Sciatic nerve (tissue), 2 donors: ENCODE data around the gene PSMF1. TPM values are rescaled to one million over a fixed set of nuclear protein-coding genes. Genes with fewer than 3 reads are reported as not detected.

Source experiments
- ATAC-seq: fragments of 200-7000 bp; cut with Tn5 transposase; one replicate; pipeline ENCODE4 v1.9.1; 2020; ENCODE audit warnings: mild to moderate bottlenecking, moderate library complexity
- DNase-seq: peaks from one replicate; pipeline ENCODE4 v3.0.0-alpha.2; 2020; ENCODE audit warnings: low spot score
- intact Hi-C: fragments of 100-400 bp; cut with DNase I; formaldehyde crosslinking; loops from one replicate; pipeline ENCODE4 v1.14.2; 2022
- total RNA-seq: library from RNA; stranded (reverse); fragmentation: NEBNext Ultra II Directional; extraction: Animal tissue kit (Norgen Biotek cat#: 25700); gene quantifications from one replicate; pipeline ENCODE4 v1.2.1, GENCODE V29; 2021
- donor health status: DM: no; HTN: no; CAD: no.
- donor health status: DM: no; HTN: no; CAD: no.

PSMF1 gene
- total RNA-seq, 1 donor from 2014 or later = 187 TPM

GRCh38 chr20:1154691-1155090 is 36.3 kb downstream of the PSMF1 start:
- intact Hi-C loops = loop anchor here (10.0 kb wide), 1 partner anchor 610 kb away; no protein-coding TSS in a partner anchor
- no peak for DNase-seq
- ATAC-seq = no peak

- intact Hi-C loops = loop anchor here (10.0 kb wide), 1 partner anchor 609 kb away; no protein-coding TSS in a partner anchor
- DNase-seq (no peak), ATAC-seq (no peak)
Measured at GRCh38 chr20:1155342-1155741, 36.9 kb downstream of the PSMF1 start.

- no peak for DNase-seq
- intact Hi-C loops = no loop called here
- no peak for ATAC-seq
Measured at GRCh38 chr20:1160496-1160895, 42.1 kb downstream of the PSMF1 start.

- DNase-seq (no peak), ATAC-seq (no peak)
- intact Hi-C loops = no loop called here
Measured at GRCh38 chr20:1160991-1161390, 42.6 kb downstream of the PSMF1 start.

GRCh38 chr20:1163105-1163504 is 44.7 kb downstream of the PSMF1 start:
- no peak for ATAC-seq
- no peak for DNase-seq
- intact Hi-C loops = no loop called here

GRCh38 chr20:1163653-1164052 is 45.3 kb downstream of the PSMF1 start:
- no peak for ATAC-seq
- DNase-seq = no peak
- intact Hi-C loops = no loop called here

- ATAC-seq = no peak
- no peak for DNase-seq
- intact Hi-C loops = no loop called here
Measured at GRCh38 chr20:1164871-1165270, 46.5 kb downstream of the PSMF1 start.

GRCh38 chr20:1165521-1165920 is 47.1 kb downstream of the PSMF1 start:
- no peak for DNase-seq
- ATAC-seq = no peak
- intact Hi-C loops = no loop called here

GRCh38 chr20:1165941-1166340 is 47.5 kb downstream of the PSMF1 start:
- ATAC-seq (no peak), DNase-seq (no peak)
- intact Hi-C loops = no loop called here

- intact Hi-C loops = no loop called here
- no peak for DNase-seq
- no peak for ATAC-seq
Measured at GRCh38 chr20:1166948-1167720, 48.7 kb downstream of the PSMF1 start.

GRCh38 chr20:1169224-1169623 is 50.8 kb downstream of the PSMF1 start:
- intact Hi-C loops = no loop called here
- no peak for DNase-seq
- no peak for ATAC-seq

- DNase-seq (no peak), ATAC-seq (no peak)
- intact Hi-C loops = no loop called here
Measured at GRCh38 chr20:1171461-1172093, 53.2 kb downstream of the PSMF1 start.

GRCh38 chr20:1173698-1174097 is 55.3 kb downstream of the PSMF1 start:
- intact Hi-C loops = no loop called here

GRCh38 chr20:1174787-1175186 is 56.4 kb downstream of the PSMF1 start:
- intact Hi-C loops = no loop called here
- ATAC-seq (no peak), DNase-seq (no peak)

More at GRCh38 chr20:1173698-1174097, 55.3 kb downstream of the PSMF1 start:
- DNase-seq = no peak
- ATAC-seq = no peak

GRCh38 chr20:1177680-1178079 is 59.3 kb downstream of the PSMF1 start:
- intact Hi-C loops = no loop called here
- ATAC-seq (no peak), DNase-seq (no peak)

GRCh38 chr20:1178103-1178502 is 59.7 kb downstream of the PSMF1 start:
- intact Hi-C loops = no loop called here
- DNase-seq = no peak
- no peak for ATAC-seq

GRCh38 chr20:1178623-1179022 is 60.2 kb downstream of the PSMF1 start:
- DNase-seq = no peak
- intact Hi-C loops = no loop called here
- no peak for ATAC-seq

- no peak for DNase-seq
- intact Hi-C loops = loop anchor here (10.0 kb wide), 1 partner anchor 206 kb away; no protein-coding TSS in a partner anchor
- ATAC-seq = no peak
Measured at GRCh38 chr20:1180949-1181348, 62.5 kb downstream of the PSMF1 start.

GRCh38 chr20:1182106-1182505 is 63.7 kb downstream of the PSMF1 start:
- ATAC-seq (no peak), DNase-seq (no peak)
- intact Hi-C loops = loop anchor here (10.0 kb wide), 1 partner anchor 207 kb away; no protein-coding TSS in a partner anchor

- DNase-seq (no peak), ATAC-seq (no peak)
- intact Hi-C loops = loop anchor here (10.0 kb wide), 1 partner anchor 208 kb away; no protein-coding TSS in a partner anchor
Measured at GRCh38 chr20:1183153-1183552, 64.8 kb downstream of the PSMF1 start.
